Keratinocyte (primary cell): ENCODE measurements around the gene PCDHB7. TPM values are rescaled to one million over a fixed set of nuclear protein-coding genes. Genes with fewer than 3 reads are reported as not detected.
"Not testable (repeated sequence)": the region's sequence is repeated elsewhere in the genome, so short reads cannot be mapped to it uniquely, and the experiment has no call there.

ENCODE experiments used
- DNase-seq: peaks from one replicate; pipeline ENCODE4 v3.0.0-alpha.2; 2011; ENCODE audit warnings: low read depth, missing footprints, low spot score
- FAIRE-seq: peaks from 2 replicates; lab custom pipeline; 2011; peaks lifted over from hg19 to GRCh38; lab: Jason Lieb, UNC
- H2AFZ ChIP-seq: 2 replicates; pipeline ENCODE4 v1.6.0; 2012; ENCODE audit warnings: low read length, control low read depth, inconsistent platforms; ENCODE audit not compliant: control insufficient read depth
- H3K27ac ChIP-seq: 2 replicates; pipeline ENCODE4 v1.5.1; 2011; ENCODE audit warnings: low read length; ENCODE audit not compliant: control insufficient read depth, insufficient read depth
- H3K27me3 ChIP-seq: 3 replicates; pipeline ENCODE4 v1.6.0; 2011; ENCODE audit warnings: low read length; ENCODE audit not compliant: control insufficient read depth, insufficient read depth; ENCODE audit errors: extremely low read depth
- H3K36me3 ChIP-seq, 2 experiments: 2 replicates in 1 of 2; 3 replicates in 1 of 2; pipeline ENCODE4 v1.5.1; 2011; ENCODE audit warnings: low read length in 2 of 2, mild to moderate bottlenecking in 1 of 2; ENCODE audit not compliant: control insufficient read depth in 2 of 2, insufficient read depth in 2 of 2; ENCODE audit errors: extremely low read depth in 1 of 2
- H3K4me1 ChIP-seq: 3 replicates; pipeline ENCODE4 v1.5.1; 2011; ENCODE audit warnings: low read length; ENCODE audit not compliant: control insufficient read depth, insufficient read depth; ENCODE audit errors: extremely low read depth
- H3K4me2 ChIP-seq: 3 replicates; pipeline ENCODE4 v1.6.0; 2011; ENCODE audit warnings: low read depth, low read length; ENCODE audit not compliant: control insufficient read depth, insufficient read depth; ENCODE audit errors: extremely low read depth
- H3K4me3 ChIP-seq, 3 experiments: fragments of 200-600 bp in 1 of 3; sonication (generic) in 1 of 3; 2 replicates in 2 of 3; 3 replicates in 1 of 3; pipeline ENCODE4 v1.5.1; 2011 to 2016; ENCODE audit warnings: low read length in 3 of 3, mild to moderate bottlenecking in 3 of 3, control low read depth in 2 of 3, inconsistent platforms in 1 of 3, low read depth in 1 of 3, mixed read lengths in 1 of 3, mixed run types in 1 of 3, moderate library complexity in 1 of 3; ENCODE audit not compliant: control insufficient read depth in 2 of 3, insufficient read depth in 2 of 3; ENCODE audit errors: extremely low read depth in 1 of 3
- H3K79me2 ChIP-seq: 2 replicates; pipeline ENCODE4 v1.6.0; 2012; ENCODE audit warnings: low read length; ENCODE audit not compliant: control insufficient read depth, insufficient read depth
- H3K9ac ChIP-seq: 3 replicates; pipeline ENCODE4 v1.6.0; 2011; ENCODE audit warnings: low read length; ENCODE audit not compliant: control insufficient read depth, insufficient read depth; ENCODE audit errors: extremely low read depth
- H3K9me1 ChIP-seq: 3 replicates; pipeline ENCODE4 v1.6.0; 2011; ENCODE audit warnings: low read length; ENCODE audit not compliant: control insufficient read depth, insufficient read depth; ENCODE audit errors: extremely low read depth
- H3K9me3 ChIP-seq: 2 replicates; pipeline ENCODE4 v1.5.1; 2012; ENCODE audit warnings: low read depth, low read length; ENCODE audit not compliant: control insufficient read depth
- H4K20me1 ChIP-seq: 3 replicates; pipeline ENCODE4 v1.6.0; 2011; ENCODE audit warnings: low read length; ENCODE audit not compliant: control insufficient read depth, insufficient read depth; ENCODE audit errors: extremely low read depth
- EZH2 ChIP-seq: IDR thresholded peaks from one replicate; pipeline ENCODE4 v1.6.1; 2012; ENCODE audit warnings: inconsistent platforms, mild to moderate bottlenecking, low read length, moderate library complexity
- dilution Hi-C: fragments of 300-500 bp; cut with MboI; formaldehyde crosslinking; loops from one replicate; pipeline ENCODE4 v1.7.0; 2020; ENCODE audit warnings: low sequenced_read_pairs; ENCODE audit not compliant: extremely low pct_ligation_motif_present
- polyA plus RNA-seq, 5 experiments: library from polyadenylated mRNA; depleted of rRNA in 3 of 5; stranded (reverse) in 3 of 5; stranded (forward) in 1 of 5; unstranded in 1 of 5; fragments of >200 nt; gene quantifications; 1 replicate in 1 of 5; 2 replicates in 3 of 5; 3 replicates in 1 of 5; pipeline versions ENCODE4 v1.2.1 to v1.2.3, GENCODE V29; 2011 to 2012; ENCODE audit warnings: missing spikeins in 2 of 5, low read depth in 1 of 5, low replicate concordance in 1 of 5
- TF ChIP-seq, protein P1 (sequence below), 3 experiments: IDR thresholded peaks in 1 of 3; conservative IDR thresholded peaks in 1 of 3; optimal IDR thresholded peaks in 1 of 3; 2 replicates in 2 of 3; 3 replicates in 1 of 3; pipeline versions ENCODE3 to v1.5.1; 2011; ENCODE audit warnings: low read length in 3 of 3, mild to moderate bottlenecking in 3 of 3, moderate library complexity in 2 of 3, control low read depth in 1 of 3, inconsistent platforms in 1 of 3; ENCODE audit not compliant: insufficient read depth in 2 of 3; ENCODE audit errors: extremely low read depth in 1 of 3

Gene PCDHB7
- polyA plus RNA-seq, 1 donor (not counting 4 experiments of a cell fraction or from before 2014, with no cell fraction given), result not detected

DNA sequence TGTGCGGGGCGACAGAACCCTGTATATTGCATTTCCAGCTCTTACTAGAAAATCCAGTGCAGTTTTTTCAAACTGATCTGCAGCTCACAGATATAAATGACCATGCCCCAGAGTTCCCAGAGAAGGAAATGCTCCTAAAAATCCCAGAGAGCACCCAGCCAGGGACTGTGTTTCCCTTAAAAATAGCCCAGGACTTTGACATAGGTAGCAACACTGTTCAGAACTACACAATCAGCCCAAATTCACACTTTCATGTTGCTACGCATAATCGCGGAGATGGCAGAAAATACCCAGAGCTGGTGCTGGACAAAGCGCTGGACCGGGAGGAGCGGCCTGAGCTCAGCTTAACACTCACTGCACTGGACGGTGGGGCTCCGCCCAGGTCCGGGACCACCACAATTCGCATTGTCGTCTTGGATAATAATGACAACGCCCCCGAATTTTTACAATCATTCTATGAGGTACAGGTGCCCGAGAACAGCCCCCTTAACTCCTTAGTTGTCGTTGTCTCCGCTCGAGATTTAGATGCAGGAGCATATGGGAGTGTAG, 36.7 kb upstream of the PCDHB7 start:
- DNase-seq (no peak), FAIRE-seq (no peak)
- H3K9me1 ChIP-seq, result no peaks in the 10 kb centered on the region
- no peaks in the 10 kb centered on the region for H4K20me1 ChIP-seq
- H3K4me3 ChIP-seq, result no peak overlapping the region
- H3K9me3 ChIP-seq, result no peaks in the 10 kb centered on the region
- H3K27me3 ChIP-seq, result no peaks in the 10 kb centered on the region
- dilution Hi-C loops, result no loop called here
- no peak overlapping the region for H3K9ac ChIP-seq
- H3K27ac ChIP-seq, result no peak overlapping the region
- TF ChIP-seq, protein P1, sequence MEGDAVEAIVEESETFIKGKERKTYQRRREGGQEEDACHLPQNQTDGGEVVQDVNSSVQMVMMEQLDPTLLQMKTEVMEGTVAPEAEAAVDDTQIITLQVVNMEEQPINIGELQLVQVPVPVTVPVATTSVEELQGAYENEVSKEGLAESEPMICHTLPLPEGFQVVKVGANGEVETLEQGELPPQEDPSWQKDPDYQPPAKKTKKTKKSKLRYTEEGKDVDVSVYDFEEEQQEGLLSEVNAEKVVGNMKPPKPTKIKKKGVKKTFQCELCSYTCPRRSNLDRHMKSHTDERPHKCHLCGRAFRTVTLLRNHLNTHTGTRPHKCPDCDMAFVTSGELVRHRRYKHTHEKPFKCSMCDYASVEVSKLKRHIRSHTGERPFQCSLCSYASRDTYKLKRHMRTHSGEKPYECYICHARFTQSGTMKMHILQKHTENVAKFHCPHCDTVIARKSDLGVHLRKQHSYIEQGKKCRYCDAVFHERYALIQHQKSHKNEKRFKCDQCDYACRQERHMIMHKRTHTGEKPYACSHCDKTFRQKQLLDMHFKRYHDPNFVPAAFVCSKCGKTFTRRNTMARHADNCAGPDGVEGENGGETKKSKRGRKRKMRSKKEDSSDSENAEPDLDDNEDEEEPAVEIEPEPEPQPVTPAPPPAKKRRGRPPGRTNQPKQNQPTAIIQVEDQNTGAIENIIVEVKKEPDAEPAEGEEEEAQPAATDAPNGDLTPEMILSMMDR (optimal IDR thresholded peaks at IDR 0.05 in 1 of 3, IDR thresholded peaks at IDR 0.05 in 1 of 3, conservative IDR thresholded peaks at IDR 0.05 in 1 of 3; ENCODE audit: extremely low read depth in 1 of 3, insufficient read depth in 2 of 3, low read length in 3 of 3), result no peak
- no peak for TF ChIP-seq EZH2
- no peak overlapping the region for H2AFZ ChIP-seq
- no peaks in the 10 kb centered on the region for H3K36me3 ChIP-seq
- no peaks in the 10 kb centered on the region for H3K79me2 ChIP-seq
- no peak overlapping the region for H3K4me2 ChIP-seq
- no peaks in the 10 kb centered on the region for H3K4me1 ChIP-seq

DNA sequence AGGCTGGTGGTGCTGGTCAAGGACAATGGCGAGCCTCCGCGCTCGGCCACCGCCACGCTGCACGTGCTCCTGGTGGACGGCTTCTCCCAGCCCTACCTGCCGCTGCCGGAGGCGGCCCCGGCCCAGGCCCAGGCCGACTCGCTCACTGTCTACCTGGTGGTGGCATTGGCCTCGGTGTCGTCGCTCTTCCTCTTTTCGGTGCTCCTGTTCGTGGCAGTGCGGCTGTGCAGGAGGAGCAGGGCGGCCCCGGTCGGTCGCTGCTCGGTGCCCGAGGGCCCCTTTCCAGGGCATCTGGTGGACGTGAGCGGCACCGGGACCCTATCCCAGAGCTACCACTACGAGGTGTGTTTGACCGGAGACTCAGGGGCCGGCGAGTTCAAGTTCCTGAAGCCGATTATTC, 35.1 kb upstream of the PCDHB7 start:
- H3K9ac ChIP-seq, H3K79me2 ChIP-seq, H3K4me2 ChIP-seq, DNase-seq, H4K20me1 ChIP-seq, H3K4me1 ChIP-seq, H3K9me1 ChIP-seq, H3K9me3 ChIP-seq, H3K4me3 ChIP-seq, H3K27ac ChIP-seq, H3K36me3 ChIP-seq, FAIRE-seq, H2AFZ ChIP-seq, dilution Hi-C loops, H3K27me3 ChIP-seq: not testable (repeated sequence)

DNA sequence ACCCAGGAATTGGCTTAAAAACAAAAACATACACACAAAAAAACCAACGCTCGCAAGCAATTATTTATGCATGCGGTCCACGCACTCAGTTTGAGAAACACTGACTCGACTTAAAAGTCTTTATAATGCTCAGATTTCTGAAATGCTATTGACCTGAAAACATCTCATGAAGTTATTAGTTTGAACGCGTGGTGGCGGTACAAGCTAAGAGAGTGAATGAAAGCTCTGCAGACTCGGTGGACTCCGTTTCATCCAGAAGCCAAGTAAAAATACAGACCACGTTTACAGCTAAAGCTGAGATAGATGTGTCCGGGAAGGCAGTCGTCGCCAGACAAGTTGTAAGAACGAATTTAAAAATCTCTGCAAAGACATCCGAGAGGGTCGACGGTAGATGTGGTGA, 22.6 kb upstream of the PCDHB7 start, which contains the start of gene PCDHB6:
Gene PCDHB6, plus strand, starts transcription at position 246 of the 400 bp plus-strand sequence. CDS start 201 bp downstream, outside the sequence.
- H2AFZ ChIP-seq, result no peak within 1 kb of the TSS
- no peaks in the 10 kb centered on the region for H3K4me1 ChIP-seq
- TF ChIP-seq EZH2, result no peak
- TF ChIP-seq, protein P1 (optimal IDR thresholded peaks at IDR 0.05 in 1 of 3, IDR thresholded peaks at IDR 0.05 in 1 of 3, conservative IDR thresholded peaks at IDR 0.05 in 1 of 3; ENCODE audit: extremely low read depth in 1 of 3, insufficient read depth in 2 of 3, low read length in 3 of 3), result no peak
- dilution Hi-C loops, result no loop called here
- H3K9me3 ChIP-seq, result no peaks in the 10 kb centered on the region
- H3K27ac ChIP-seq, result no peak within 1 kb of the TSS
- H3K4me3 ChIP-seq, result no peak within 1 kb of the TSS
- no peak within 1 kb of the TSS for H3K9ac ChIP-seq
- no peaks in the 10 kb centered on the region for H3K27me3 ChIP-seq
- no peaks in the 10 kb centered on the region for H3K9me1 ChIP-seq
- no peak within 1 kb of the TSS for H3K4me2 ChIP-seq
- no peak for FAIRE-seq
- H3K36me3 ChIP-seq, result no peaks in the 10 kb centered on the region
- no peaks in the 10 kb centered on the region for H3K79me2 ChIP-seq
- no peak for DNase-seq
- no peaks in the 10 kb centered on the region for H4K20me1 ChIP-seq
